Skin epidermis (tissue), 12 donors: Measurements from ENCODE around the gene CFAP43.
"Not testable (repeated sequence)": the region's sequence is repeated elsewhere in the genome, so short reads cannot be mapped to it uniquely, and the experiment has no call there.

Experiments used
- H3K27ac ChIP-seq, 21 experiments: fragments of 200-600 bp; sonication (generic) in 11 of 21; one replicate each; pipeline ENCODE4 v1.5.0; 2020; ENCODE audit warnings: mild to moderate bottlenecking in 3 of 21, inconsistent platforms in 2 of 21, moderate library complexity in 2 of 21
- H3K4me3 ChIP-seq, 7 experiments: fragments of 200-600 bp; sonication (generic) in 2 of 7; one replicate each; pipeline ENCODE4 v1.5.0; 2020; ENCODE audit warnings: inconsistent platforms in 2 of 7, mild to moderate bottlenecking in 2 of 7, moderate library complexity in 1 of 7

CFAP43 gene

DNA sequence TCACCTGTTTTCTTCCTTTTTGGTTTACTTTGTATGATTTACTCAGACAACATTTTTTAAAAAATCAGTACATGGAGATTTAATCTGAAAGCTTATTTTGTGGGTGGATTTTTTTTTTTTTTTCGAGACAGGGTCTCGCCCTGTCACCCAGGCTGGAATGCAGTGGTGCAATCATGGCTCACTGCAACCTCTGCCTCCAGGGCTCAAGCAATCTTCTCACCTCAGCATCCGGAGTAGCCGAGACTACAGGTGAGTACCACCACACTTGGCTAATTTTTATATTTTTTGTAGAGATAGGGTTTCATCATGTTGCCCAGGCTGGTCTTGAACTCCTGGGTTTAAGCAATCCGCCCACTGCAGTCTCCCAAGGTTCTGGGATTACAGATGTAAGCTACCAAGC lies 25.1 kb upstream of the CFAP43 start:
- Histone ChIP-seq H3K27ac (peak overlapping the region in 3 of 21 experiments; percentile 4 to 96 (median 96)), H3K4me3 (peak overlapping the region in 1 of 7 experiments; percentile 4)

DNA sequence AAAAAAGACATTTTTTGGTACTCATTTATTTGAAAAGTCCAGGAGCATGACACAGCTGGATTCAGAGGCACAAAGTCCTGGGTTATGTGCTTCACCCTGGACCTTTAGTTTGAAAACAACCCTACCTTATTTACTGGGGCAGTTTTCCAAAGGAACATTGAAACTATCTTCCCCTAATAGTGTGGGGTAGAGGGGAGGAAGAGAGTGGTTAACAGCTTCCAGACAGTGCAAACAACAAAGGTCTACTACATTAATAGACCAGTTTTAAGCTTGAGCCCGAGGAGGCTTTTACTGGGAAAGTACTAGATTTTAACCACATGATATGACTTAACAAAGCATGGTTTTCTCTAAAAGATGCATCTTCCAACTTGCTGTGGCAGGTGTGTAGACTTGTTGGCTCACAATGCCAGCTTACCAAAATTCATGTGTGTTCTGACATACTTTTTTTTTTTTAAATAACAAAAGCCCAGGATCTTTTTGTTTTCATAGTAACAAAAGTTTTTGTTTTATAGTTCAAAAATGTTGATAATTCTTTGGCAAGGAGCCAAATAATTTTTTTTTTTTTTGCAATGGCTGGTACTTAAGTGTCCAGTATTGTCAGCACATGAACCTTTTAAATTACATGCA lies 24.3 kb upstream of the CFAP43 start:
- Histone ChIP-seq H3K27ac (peak overlapping the region in 19 of 21 experiments; percentile 7 to 99 (median 97)), H3K4me3 (peak overlapping the region in 3 of 7 experiments; percentile 86 to 94 (median 93))

DNA sequence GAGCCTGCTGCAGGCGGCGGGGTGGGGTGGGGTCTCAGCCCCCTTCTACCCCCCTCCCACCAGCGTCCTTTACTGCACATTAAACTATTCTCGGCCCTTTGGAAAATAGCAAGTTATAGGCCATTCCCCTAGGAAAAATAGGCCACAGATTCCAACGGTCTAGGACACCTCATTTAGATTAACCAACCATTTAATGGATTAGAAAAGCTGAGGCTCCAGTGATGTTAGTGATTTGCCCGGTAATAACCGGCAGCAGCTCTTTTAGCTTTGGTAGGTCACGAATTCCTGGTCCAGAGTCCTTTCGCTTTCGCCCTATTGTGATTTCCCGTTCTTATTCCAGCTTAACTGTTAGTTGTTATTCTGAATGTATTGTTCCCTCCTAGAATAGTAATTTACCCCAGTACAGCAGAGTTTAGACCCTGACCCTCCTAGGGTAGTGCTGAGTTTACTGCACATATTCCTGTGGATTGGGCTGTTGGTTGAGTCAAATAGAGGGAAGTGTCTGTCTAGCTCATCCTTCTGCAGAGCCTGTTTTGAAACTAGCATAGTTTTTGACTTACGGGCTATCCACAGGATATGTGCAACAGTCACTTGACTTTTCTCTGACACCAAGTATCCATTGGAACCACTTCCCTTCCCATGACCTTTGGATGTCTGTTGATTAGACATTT lies 23.3 kb upstream of the CFAP43 start:
- H3K27ac ChIP-seq: peak overlapping the region; percentile 93 to 99 (median 97)

DNA sequence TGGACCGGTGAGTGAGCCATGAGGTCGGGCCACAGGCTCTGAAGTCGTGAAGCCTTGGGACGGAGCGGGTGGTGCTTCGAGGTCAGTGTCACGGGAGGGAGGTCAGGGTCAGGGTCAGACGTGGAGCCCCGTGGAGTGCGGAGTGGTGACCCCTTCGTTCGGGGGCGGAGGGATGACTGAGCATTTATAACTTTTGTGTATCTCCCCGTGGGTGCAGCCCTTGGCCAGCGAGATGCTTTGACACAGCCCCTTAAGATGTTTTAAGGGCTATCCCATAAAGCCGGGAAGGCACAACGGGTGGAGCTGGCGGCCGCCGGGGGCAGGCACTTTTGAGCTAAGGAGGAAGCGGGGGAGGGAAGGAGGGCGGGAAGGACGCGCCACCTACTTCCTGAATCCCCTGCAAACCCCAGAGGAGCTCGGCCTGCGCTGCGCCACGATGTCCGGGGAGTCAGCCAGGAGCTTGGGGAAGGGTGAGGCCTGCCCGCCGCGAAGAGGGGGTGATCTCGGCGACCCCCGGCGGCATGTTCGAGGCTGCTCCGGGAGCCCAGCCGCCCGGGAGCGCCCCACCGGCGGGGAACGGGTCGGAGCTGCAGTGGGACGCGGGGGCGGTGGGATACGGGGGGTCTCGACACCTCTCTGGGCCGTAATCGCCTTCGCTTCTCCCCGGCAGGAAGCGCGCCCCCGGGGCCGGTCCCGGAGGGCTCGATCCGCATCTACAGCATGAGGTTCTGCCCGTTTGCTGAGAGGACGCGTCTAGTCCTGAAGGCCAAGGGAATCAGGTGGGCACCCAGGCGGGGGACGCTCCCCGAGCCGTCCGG lies 22.5 kb upstream of the CFAP43 start, which contains the start of gene GSTO1:
Gene GSTO1 (plus strand): TSS at position 400 of the 818 bp plus-strand sequence. CDS start 37 bp downstream, at position 437.
- Histone ChIP-seq H3K4me3 (peak within 1 kb of the TSS; percentile 72 to 99 (median 93)), H3K27ac (peak within 1 kb of the TSS; percentile 93 to 99 (median 97))

More for the DNA sequence above, 23.3 kb upstream of the CFAP43 start:
- peak overlapping the region; percentile 72 to 99 (median 93) for H3K4me3 ChIP-seq

DNA sequence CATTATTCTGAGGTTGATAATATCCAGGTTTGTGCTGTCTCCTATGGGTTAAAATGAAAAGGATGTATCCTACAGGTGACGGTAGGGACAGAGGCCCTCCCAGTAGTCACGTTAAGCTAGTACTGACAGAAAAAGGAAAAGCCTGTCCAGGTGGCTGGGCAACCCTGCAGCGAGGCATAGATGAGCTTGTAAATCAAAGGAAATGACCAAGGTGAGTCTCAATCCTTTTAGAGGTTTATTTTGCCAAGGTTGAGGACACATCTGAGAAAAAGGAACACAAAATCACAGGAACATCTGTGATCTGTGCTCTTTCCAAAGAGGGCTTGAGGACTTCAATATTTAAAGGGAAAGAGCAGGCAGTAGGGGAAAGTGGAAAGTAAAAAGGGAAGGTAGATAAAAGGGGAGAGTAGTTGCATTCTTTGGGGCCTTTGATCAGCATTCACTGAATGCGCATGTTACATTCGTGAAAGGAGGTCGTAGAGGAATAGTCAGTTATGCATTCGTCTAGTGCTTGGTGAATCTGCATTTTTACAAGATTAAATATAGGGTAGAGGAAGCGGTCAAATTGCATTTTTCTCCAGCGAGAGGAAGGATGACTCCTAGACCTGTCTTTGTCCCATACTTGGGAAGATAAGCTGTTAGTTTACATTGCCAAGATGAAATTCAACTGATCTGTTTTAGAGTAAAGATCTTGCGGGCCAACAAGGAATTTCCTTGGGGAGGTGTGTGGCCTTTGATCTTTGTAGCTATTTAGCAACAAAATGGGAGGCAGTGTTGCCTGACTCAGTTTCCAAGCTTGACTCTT lies 21.6 kb upstream of the CFAP43 start:
- H3K27ac ChIP-seq: peak overlapping the region in 19 of 21 experiments; percentile 93 to 99 (median 97)
- peak overlapping the region; percentile 72 to 99 (median 93) for H3K4me3 ChIP-seq

DNA sequence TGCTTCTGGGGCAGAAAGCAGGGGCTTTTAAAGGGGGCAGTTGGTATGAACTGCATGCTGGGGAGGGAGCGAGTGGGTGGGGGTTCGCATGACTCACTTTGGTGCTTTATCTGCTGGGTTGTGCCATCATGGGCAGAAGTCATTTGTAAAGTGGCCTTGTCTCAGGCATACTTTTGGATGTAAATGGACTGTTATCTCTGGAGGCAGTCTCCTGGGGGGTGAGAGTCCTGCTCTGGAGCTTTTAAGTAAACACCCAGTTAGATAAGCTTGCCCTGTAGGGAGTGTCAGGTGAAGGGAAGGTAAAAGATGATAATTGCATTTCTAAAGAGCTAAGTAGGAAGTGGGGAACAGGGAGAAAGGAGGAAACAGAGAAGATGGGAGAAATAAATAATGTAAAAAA lies 20.9 kb upstream of the CFAP43 start:
- H3K27ac ChIP-seq: no peak overlapping the region
- no peak overlapping the region for H3K4me3 ChIP-seq

DNA sequence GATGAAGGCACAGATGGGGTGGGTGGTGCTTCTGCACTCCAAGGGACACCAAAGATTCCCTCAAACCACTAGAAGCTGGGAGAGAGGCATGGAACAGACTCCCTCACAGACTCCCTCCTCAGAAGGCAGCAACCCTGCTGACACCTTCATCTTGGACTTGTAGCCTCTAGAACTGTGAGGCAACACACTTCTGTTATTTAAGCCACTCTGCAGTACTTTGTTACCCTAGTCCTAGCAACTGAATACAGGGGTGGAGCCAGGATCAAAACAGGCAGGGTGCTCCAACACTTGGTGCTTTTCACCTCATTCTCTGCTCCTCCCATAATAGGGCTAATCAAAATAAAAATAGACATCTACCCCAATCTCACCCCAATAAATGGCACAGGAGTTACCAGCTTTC lies 20.2 kb upstream of the CFAP43 start:
- no peak overlapping the region for H3K27ac ChIP-seq
- H3K4me3 ChIP-seq: no peak overlapping the region

DNA sequence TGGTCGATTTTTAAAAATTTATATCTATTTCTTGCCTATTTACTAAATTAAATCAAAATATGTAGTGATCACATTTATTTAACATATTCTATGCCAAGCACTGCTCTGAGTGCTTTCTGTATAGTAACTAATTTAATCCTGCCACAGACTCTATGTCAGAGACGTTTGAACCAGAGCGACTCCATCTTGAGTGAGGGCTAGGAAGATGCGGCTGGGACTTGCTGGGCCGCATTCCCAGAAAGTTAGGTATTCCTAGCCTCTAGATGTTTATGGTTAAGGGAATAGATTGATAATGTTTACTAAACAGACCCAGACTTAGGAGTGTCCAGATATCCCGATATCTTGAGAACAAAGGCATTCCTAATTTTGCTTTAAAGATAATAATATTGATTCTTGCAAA lies 19.3 kb upstream of the CFAP43 start:
- Histone ChIP-seq H3K27ac (no peak overlapping the region), H3K4me3 (no peak overlapping the region)

DNA sequence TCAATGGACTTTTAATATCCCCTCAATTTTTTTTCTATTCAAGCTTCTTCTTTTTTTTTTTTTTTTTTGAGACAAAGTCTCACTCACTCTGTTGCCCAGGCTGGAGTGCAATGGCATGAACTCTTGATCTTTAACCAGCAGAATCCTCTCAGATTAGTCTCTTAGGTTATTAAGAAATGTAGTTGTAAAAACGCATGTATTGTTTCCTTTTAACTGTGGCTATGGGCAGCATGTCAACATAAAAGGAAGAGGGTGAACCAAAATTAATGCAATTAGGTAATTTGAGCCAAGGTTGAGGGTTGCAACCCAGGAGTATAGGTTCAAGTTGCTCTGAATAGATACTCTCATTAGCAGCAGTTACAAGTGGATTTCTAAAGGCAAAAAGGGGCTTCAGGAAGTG lies 18.2 kb upstream of the CFAP43 start:
- H3K27ac ChIP-seq: no peak overlapping the region
- H3K4me3 ChIP-seq: no peak overlapping the region

DNA sequence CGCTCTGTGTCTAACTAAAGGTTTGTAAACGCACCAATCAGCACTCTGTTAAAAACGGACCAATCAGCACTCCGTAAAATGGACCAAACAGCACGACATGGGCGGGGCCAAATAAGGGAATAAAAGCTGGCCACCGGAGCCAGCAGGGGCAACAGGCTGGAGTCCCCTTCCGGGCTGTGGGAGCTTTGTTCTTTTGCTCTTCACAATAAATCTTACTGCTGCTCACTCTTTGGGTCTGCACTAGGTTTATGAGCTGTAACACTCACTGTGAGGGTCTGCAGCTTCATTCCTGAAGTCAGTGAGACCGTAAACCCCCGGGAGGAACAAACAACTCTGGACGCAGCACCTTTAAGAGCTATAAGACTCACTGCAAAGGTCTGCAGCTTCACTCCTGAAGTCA lies 16.8 kb upstream of the CFAP43 start:
- H3K27ac ChIP-seq, H3K4me3 ChIP-seq: not testable (repeated sequence)

DNA sequence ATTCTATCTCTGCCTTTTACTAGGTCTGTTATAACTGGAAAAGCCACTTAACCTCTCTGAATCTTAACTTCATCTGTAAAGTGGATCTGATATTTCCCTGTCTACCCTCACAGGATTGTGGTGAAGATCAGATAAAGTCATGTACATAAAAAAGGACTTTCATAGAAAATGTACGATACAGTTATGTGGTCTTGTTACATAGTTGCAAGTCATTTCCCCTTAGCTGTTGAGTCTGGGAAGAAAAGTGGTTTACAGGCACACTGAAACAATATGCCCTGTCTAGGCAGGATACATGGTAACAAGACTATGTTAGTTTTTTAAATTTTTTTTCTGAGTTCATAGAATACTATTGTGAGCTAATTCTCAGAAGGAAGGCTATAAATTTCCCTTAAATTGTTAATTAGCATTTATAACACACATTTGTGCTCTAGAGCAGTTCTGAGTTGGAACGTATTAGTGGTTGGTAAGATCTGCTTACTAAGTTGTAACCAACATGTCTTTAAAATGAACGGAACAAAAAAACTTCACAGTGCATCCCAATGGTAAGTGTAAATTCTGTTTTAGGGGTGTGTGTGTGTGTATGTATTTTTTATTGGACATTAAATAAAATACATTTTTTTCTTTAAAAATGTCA lies 15.5 kb upstream of the CFAP43 start:
- Histone ChIP-seq H3K4me3 (no peak overlapping the region), H3K27ac (peak overlapping the region in 2 of 21 experiments; percentile 6 to 17)

DNA sequence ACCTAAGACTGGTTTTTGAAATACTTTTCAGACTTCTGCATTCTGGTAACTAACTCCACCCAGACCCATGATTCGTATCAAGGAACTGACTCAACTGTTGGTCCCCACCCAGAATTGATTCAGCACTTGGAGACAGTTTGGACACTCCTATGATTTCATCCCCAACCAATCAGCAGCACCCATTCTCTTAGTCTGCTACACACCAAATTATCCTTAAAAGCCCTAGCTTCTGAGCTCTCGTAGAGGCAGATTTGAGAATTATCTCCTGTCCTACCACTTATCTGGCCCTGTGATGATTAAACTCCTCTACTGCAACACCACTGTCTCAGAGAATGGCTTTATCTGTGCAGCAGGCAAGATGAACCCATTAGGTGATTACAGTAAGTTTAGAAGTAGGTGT lies 14.8 kb upstream of the CFAP43 start:
- Histone ChIP-seq H3K27ac (peak overlapping the region in 3 of 21 experiments; percentile 6 to 38 (median 17)), H3K4me3 (no peak overlapping the region)

DNA sequence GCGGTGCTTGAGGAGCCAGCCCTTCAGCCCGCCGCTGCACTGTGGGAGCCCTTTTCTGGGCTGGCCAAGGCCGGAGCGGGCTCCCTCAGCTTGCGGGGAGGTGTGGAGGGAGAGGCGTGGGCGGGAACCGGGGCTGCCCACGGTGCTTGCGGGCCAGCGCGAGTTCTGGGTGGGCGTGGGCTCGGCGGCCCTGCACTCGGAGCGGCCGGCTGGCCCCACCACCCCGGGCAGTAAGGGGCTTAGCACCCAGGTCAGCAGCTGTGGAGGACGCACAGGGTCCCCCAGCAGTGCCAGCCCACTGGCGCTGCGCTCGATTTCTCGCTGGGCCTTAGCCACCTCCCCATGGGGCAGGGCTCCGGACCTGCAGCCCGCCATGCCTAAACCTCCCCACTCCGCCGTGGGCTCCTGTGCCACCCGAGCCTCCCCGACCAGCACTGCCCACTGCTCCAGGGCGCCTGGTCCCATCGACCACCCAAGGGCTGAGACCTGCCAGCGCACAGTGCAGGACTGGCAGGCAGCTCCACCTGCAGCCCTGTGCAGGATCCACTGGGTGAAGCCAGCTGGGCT lies 13.0 kb upstream of the CFAP43 start:
- Histone ChIP-seq H3K4me3 (no peak overlapping the region), H3K27ac (no peak overlapping the region)

DNA sequence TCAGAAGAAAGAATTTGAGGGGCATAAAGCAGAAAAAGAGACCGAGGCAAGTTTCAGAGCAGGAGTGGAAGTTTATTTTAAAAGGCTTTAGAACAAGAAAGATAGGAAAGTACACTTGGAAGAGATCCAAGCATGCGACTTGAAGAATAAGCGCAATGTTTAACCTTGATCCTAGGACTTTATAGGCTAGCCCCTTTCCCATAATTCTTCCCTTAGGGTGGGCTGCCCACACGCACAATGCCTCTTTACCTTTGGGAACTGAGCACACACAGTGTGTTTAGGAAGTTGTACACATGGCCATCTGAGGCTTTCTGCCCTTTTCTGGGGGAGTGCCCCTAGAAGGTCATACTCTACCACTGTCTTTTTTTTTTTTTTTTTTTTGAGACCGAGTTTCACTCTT lies 11.3 kb upstream of the CFAP43 start:
- no peak overlapping the region for H3K27ac ChIP-seq
- H3K4me3 ChIP-seq: no peak overlapping the region

DNA sequence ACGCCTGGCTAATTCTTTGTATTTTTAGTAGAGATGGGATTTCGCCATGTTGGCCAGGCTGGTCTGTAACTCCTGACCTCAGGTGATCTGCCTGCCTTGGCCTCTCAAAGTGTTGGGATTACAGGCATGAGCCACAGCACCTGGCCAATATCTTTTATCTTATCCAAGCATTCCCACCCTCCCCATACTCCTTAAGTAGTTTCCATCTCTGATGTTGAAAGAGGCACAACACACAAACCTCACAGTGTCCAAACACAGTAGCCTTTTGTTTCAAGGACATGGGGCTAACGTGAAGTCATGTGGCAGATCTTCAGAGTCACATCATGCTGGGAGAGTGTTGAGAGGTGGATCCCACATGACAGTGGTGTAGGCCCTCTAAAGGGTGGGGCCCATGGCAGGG lies 10.8 kb upstream of the CFAP43 start:
- not testable (repeated sequence) for H3K4me3 ChIP-seq, H3K27ac ChIP-seq

DNA sequence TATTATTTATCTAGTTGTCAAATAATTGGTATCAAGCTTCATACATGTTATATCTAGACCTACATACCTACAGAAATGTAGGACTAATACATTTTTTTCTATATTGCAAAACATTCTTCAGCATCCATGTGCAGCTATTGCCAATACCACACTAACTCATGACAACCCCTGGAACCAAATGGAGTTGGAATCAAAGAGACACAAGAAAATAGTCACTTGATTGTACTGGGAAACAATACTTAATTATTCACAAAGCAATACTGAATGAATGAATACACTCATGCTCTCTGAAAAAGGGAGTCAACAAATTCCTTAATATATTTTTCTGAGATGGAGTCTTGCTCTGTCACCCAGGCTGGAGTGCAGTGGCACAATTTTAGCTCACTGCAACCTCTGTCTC lies 10.4 kb upstream of the CFAP43 start:
- H3K27ac ChIP-seq: no peak overlapping the region
- no peak overlapping the region for H3K4me3 ChIP-seq

DNA sequence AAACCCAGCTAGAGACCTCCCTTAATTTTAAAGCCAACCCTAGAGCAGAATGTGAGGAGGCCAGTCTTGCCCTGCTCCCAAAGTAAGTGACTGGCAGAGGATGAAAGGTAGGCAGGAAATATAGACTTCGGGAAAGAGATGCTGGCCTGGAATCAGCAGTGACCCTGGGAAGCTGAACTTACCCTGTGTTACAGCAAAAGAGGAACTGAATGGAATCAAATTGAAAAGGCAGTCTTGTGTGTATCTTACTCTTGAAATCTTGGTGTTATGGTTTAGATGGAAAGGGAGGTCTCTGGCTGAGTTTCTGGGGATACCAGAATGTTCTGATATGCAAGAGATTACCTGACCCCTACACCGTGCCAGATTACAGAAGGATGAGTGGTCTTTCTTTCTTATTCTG lies 7.9 kb upstream of the CFAP43 start:
- Histone ChIP-seq H3K27ac (no peak overlapping the region), H3K4me3 (no peak overlapping the region)

DNA sequence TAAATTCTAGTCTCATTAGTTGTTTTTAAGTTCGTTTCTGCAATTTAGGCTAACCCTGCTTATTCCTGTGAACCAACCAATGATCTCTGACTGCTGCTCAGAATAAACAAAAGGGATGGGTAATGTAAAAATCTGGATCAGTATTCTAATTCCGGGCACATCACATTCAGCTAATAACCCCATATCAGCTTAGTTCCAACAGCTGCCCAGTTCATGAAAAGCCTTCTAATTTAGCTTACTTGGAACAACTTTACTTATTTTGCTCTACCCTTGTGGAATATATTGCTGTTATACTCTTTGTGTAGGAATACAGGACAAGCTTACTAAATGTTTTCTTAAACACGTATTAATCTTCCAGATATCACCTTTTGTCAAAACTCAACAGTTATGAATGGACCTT lies 3.6 kb upstream of the CFAP43 start:
- Histone ChIP-seq H3K4me3 (no peak overlapping the region), H3K27ac (no peak overlapping the region)

DNA sequence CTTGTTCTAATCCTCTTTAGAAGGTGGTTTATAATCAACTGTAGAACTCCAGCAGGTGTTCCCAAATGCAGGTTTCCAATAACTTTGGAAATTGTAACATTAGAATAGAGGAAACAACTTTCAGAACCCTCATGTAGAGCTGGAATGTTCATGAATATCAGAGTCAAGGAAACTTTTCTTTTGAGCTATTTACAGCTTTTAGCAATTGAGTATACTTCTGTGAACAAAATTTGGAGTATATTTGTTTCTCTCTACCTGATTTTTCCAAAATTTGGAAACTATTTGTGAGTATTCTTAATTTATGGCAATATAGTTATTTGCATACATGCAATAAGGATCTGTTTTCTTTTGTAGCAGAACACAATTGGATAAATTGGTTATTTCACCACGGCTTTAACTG lies 2.8 kb upstream of the CFAP43 start:
- no peak overlapping the region for H3K27ac ChIP-seq
- H3K4me3 ChIP-seq: no peak overlapping the region
